Raji (cell line): Measurements from ENCODE around the gene ARPP19.

ENCODE experiments used
- POLR2A ChIP-seq: IDR thresholded peaks from 2 replicates; pipeline ENCODE4 v1.6.1; 2011; ENCODE audit warnings: low read depth, low read length, control low read depth; ENCODE audit not compliant: insufficient read depth

The ARPP19 gene, protein sequence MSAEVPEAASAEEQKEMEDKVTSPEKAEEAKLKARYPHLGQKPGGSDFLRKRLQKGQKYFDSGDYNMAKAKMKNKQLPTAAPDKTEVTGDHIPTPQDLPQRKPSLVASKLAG

DNA sequence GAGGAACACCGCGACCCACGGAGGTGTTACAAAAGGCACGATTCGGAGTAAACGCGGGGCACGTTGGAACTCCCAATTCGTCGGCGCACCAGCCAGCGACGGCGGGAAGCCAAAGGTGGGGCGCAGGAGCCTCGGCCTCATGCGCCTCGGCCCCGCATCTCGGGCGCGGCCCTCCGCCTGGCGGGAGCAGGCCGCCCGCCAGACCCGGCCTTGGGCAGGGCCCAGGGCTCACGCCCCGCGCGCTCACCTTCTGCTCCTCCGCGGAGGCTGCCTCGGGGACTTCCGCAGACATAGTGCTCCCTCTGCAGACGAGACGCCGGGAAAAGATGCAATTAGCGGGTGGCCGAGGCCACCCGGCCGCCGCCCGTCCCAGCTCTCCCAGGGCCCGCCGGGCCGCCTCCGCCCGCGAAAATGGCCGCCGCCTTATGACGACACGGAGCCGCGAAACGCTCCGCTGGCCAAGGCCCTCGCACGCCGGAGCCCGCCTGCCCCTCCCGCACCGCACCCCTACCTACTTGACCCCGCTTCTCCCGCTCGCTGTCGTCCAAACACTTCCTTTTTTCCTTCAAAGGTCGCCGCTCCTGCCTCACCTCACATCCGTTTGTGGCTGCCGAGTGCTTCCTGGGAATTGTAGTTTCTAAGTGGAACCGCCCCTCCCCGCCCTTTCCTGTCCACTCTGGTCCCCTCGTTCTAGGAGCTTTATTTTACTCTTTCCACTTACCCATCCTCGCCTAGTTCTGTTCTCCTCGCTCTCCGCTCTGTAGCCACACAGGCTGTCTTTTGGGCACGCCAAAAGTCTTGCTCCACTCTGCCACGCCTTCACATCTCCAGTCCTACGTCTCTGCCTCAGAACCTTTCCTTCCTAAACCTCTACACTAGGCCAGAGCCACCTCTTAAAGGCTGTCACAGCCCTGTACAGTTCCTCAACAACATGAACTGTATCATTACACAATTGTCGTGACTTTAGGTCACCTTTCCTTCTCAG lies at the start of gene ARPP19:
Gene ARPP19, minus strand, starts transcription at position 430 of the 985 bp plus-strand sequence. Its CDS starts 138 bp downstream, at position 292.
- TF ChIP-seq POLR2A: peak; percentile 75

DNA sequence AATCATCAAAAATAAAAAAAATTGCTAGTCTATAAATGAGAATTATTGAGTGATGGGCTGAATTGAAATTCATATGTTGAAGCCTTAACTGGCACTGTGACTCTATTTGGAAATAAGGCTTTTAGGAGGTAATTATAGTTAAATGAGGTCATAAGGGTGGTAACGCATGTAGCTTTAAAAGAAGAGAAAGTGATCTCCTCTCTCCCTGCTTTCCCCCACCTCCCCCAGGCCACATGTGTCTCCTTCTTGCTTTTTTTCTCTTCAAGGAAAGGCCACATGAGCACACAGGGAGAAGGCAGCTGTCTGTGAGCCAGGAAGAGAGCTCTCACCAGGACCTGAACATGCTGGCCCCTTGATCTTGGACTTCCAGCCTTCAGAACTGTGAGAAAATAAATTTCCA lies 48.2 kb upstream of the ARPP19 start:
- no peak for TF ChIP-seq POLR2A

DNA sequence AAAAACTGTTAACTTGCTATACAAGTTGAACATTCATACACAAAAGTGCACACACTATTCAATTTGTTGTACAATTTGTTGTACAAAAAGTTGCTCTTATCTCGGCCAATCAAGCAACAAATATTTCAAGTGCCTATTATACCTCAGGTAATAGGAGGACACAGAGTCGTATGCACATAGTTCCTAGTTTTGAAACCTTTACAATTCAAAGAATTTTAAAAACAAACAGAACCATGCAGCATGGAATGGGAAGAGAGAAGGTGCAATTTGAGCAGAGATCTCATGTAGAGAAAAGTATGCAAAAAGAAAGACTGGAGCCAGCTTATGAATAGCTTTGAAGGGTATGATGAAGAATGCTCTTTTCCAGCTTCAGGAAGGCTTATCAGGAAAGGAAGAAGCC lies 46.5 kb upstream of the ARPP19 start:
- TF ChIP-seq POLR2A: no peak

DNA sequence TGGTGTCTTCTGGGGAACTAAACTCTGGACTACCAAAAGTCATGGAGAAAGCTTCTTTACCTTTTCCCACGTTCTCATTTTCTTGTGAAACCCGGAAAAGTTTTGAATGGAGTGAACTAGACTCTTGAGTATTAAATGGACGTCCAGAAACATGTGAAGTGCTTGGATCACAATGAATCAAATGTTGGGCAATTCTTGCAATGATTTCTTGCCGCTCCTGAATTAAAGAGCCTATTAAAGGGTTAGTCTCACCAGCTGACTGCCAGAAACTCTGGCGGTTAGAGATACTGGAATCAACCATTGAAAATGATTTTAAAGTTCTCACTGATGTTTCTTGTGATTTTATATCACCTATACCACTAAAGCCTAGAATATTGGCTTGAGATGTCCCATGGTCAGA lies 40.8 kb upstream of the ARPP19 start:
- no peak for TF ChIP-seq POLR2A

DNA sequence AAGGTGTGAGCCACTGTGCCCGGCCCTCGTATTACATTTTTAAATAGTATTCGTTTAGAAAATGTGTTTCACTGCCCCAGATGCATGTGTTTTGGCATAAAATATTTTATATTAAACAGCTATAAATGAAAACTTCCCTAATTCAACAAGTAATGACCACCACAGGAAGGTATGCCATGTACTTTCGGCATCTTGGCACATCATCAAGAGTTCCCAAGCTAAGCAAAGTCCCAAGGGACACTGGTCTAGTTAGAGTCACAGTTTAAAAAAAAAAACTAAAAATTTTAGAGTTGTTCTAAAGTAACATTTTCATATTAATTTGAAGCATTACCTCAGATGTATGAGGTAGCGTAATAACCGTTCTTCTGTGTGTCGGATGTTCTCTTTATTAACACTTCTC lies 15.6 kb upstream of the ARPP19 start:
- TF ChIP-seq POLR2A: no peak

DNA sequence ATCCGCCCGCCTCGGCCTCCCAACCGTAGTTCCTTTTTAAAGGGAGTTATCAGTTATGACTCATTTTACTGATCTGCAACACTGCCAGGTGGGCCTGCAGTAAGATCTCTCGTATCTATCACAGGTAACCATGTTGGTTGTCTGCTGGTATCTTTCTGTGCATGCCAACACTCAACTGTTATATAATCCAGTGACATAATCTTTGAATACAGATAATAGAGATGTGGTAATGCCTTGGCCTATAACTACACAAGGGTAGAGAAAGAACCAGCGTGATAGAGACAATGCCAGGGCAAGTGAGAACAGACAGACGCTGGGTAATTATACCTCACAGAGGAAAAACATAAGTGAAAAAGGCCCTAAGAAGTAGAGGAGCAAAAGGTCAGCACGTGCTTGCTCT lies 11.0 kb upstream of the ARPP19 start:
- no peak for TF ChIP-seq POLR2A

DNA sequence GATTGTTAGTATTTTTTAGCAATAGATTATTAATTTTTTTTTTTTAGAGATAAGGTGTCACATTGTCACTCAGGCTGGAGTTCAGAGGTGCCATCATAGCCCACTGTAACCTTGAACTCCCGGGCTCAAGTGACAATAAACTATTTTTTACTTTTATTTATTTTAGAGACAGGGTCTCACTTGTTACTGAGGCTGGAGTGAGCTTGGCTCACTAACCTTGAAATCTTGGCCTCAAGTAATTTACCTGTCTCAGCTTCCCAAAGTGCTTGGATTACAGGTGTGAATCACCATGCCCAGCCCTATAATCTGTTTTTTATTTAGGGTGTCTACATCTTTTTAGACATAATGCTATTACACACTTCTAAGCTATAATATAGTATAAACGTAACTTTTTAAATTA lies 7.9 kb upstream of the ARPP19 start:
- TF ChIP-seq POLR2A: no peak

DNA sequence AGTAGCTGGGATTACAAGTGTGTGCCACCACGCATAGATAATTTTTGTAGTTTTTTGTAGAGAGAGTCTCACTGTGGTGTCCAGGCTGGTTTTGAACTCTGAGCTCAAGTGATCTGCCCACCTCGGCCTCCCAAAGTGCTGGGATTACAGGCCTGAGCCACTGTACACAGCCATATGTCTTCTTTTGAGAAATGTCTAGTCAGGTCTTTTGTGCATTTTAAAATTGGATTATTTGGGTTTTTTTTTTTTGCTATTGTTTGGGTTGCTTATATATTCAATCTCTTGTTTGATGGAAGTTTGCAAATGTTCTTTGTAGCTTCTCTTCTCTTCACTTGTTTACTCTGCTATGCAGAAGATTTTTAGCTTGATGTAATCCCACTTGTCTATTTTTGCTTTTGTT lies 6.2 kb upstream of the ARPP19 start:
- no peak for TF ChIP-seq POLR2A

DNA sequence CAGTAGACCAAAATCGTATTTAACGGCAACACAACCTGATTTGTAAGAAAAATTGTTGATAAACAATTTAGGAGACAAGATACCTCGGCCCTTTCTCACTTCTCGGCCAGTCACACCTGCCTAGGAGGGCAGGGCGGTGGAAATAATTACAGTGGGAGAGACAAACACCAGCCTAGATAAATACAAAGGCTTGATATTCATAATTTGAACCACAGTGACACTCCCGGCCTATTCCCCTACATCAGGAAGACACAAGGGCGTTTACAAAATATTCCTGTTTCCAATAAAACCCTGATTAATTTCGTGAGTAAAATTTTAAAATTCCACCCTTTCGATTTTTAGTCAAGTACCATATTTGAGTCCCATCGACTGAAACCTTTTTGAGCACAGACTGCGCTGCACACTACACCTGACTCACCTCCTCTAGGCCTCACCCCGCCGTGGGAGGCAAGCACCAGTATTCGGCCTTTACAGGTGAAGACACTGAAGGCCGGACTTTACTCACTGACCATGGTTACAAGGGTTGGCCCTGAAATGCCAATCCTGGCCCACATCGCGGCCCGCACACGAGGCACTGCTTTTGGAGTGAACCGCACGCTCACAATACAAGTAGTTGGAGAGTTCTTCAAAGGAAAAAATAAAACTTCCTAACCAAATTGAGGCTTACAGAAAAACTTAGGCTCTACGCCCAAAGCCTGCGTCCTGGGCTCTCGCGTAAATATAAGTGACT lies 794 bp downstream of the ARPP19 start:
- TF ChIP-seq POLR2A: no peak

DNA sequence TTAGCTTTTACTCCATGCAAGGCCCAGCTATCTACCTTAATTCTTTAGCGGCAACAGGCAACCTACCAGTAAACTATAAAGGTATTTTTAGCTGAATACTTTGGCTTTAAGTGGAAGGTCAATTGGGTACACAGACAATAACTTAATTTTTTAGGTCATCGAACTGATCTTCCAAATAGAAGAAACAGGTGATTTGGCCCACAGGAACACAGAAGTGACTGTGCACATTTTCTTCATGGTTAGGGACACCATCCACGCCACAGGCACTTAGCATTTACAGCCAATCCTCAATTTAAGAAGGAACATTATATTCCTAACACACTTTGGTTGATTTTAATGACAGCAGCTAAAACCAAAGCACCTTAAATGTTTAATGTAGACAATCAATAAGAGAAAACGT lies 1.9 kb downstream of the ARPP19 start:
- TF ChIP-seq POLR2A: no peak

DNA sequence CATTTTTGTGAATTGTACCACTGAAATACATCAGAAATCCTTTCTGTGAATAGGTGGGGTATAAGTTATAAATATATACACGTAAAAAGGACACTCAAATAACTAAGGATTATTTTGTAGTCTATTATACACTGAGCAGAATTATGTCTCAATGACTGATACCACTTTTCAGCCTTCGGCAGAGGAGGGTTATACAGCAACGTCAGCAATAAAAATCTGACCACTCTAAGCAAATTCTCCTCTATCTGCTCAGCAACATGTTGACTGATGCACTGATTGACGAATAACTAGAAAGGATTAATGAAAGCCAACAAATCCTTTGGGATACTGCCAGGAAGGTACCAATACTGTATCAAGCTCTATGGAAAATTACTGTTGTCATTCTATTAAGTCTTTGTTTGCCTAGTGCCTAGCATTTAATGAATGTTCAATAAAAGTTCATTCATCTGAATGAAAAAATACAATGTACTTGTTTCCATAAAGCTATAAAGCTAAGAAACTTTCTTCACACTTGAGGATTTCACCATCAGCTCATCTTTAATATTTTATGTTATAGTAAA lies 5.2 kb downstream of the ARPP19 start:
- no peak for TF ChIP-seq POLR2A

DNA sequence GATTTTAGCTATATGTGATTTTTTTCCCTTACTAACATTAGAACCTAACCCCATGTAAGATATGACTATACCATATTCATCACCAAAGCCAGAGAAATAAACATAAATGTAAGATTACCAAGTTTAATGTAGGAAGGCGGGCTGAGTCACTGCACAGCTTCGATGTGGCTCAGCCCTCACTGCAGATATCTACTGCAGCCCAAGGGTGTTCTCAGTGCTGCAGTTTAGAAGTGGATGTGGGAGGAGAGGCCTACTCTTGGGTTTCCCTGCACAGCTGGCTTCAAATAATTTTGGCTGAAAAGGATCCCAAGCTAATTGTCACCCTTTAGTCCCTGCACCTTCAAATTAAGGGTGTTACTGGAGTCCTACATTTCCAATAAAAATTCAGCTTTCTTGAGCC lies 9.3 kb downstream of the ARPP19 start:
- TF ChIP-seq POLR2A: no peak

DNA sequence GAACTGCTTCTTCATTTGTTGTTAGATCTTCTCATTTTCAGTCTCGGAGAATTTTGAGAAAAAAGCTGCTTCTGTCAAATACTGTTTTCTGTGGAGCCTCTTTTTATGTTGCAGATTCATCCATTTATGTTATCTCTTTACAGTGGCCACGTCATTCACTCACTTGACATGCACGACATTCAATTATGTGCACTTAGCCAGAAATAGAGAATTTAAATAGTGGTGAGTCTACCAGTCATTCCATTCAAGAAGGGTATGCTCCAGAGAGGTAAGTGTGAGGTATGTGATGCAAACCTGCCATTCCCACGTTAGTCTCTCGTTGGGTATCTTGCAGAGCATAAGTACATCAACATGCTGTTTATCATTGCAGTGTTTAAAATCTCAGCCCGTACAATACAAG lies 9.8 kb downstream of the ARPP19 start:
- TF ChIP-seq POLR2A: no peak

DNA sequence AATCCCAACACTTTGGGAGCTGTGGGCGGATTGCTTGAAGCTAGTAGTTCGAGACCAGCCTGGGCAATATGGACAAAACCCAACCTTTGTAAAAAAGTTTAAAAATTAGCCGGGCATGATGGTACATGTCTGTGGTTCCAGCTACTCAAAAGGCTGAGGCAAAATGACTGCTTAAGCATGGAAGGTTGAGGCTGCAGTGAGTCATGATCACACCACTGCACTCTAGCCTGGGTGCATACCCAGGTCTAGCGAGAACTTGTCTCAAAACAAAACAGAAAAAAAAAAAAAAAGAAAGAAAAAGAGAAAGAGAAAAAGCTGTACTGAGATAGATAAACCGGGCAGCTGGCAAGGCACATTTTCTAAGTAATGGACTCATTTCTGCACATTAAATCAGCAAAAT lies 10.6 kb downstream of the ARPP19 start:
- no peak for TF ChIP-seq POLR2A

DNA sequence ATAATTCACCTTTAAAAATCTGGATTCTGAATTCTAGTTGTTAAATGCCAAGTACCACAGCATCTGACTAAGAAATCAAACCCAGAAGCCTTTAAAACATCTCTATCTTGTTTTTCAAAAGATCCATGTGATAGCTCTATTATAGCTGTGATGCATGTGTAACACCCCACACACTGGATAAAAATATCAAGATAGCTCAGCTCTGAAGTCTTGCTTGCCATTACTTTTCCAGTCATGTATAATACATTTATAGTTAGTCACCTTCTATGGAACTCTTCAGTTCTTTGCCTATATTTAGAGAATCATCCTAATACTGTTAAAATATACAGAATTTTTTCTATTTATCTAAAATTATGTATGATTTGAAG lies 11.6 kb downstream of the ARPP19 start:
- TF ChIP-seq POLR2A: no peak
